Mucosa of rectum (tissue), 2 donors: Measurements from ENCODE around the gene LGALS3.
"Not testable (repeated sequence)": the region's sequence is repeated elsewhere in the genome, so short reads cannot be mapped to it uniquely, and the experiment has no call there.

ENCODE experiments used
- H3K27ac ChIP-seq, 2 donors: one replicate each; pipeline ENCODE4 v1.7.0; 2013; ENCODE audit warnings: inconsistent platforms in 2 of 2, low read depth in 2 of 2, low read length in 2 of 2
- H3K27me3 ChIP-seq, 2 donors: one replicate each; pipeline ENCODE4 v1.7.0; 2013; ENCODE audit warnings: low read length in 2 of 2; ENCODE audit not compliant: control insufficient read depth in 2 of 2, insufficient read depth in 2 of 2
- H3K36me3 ChIP-seq, 2 donors: one replicate each; pipeline ENCODE4 v1.7.0; 2013; ENCODE audit warnings: low read length in 2 of 2; ENCODE audit not compliant: control insufficient read depth in 2 of 2, insufficient read depth in 2 of 2
- H3K4me1 ChIP-seq, 2 donors: one replicate each; pipeline ENCODE4 v1.7.0; 2013; ENCODE audit warnings: low read length in 2 of 2, mild to moderate bottlenecking in 1 of 2; ENCODE audit not compliant: control insufficient read depth in 2 of 2, insufficient read depth in 2 of 2
- H3K4me3 ChIP-seq, 2 donors: one replicate each; pipeline ENCODE4 v1.7.0; 2013; ENCODE audit warnings: low read length in 2 of 2
- H3K9ac ChIP-seq, 2 donors: one replicate each; pipeline ENCODE4 v1.7.0; 2013; ENCODE audit warnings: low read length in 2 of 2, low read depth in 1 of 2, mild to moderate bottlenecking in 1 of 2
- H3K9me3 ChIP-seq, 2 donors: one replicate each; pipeline ENCODE4 v1.7.0; 2013; ENCODE audit warnings: low read length in 2 of 2; ENCODE audit not compliant: control insufficient read depth in 2 of 2
- donor health status: healthy.
- donor health status: Normal muscosa, but diverticular disease.

LGALS3 gene

DNA sequence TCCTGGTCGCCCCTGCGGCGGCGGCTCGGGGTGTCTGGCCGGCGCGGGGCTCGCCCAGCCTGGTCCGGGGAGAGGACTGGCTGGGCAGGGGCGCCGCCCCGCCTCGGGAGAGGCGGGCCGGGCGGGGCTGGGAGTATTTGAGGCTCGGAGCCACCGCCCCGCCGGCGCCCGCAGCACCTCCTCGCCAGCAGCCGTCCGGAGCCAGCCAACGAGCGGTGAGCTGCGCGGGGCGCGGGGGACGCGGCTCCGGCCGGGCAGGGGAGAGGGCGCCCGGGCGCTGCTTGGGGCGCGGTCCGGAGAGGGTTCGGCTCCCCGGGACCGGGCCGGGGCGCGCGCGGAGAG, at the start of gene LGALS3:
LGALS3 (plus strand) TSS at position 167 of the 342 bp plus-strand sequence. CDS start 8,122 bp downstream, outside the sequence.
- Histone ChIP-seq H3K9ac (peak within 1 kb of the TSS; percentile 96), H3K36me3 (peaks cover 17 to 20% of the 10 kb centered on the region in 2 donors), H3K4me1 (peaks cover 35 to 51% of the 10 kb centered on the region in 2 donors), H3K27ac (peak within 1 kb of the TSS; percentile 96 to 99), H3K9me3 (no peaks in the 10 kb centered on the region), H3K27me3 (no peaks in the 10 kb centered on the region), H3K4me3 (peak within 1 kb of the TSS; percentile 81 to 91)

DNA sequence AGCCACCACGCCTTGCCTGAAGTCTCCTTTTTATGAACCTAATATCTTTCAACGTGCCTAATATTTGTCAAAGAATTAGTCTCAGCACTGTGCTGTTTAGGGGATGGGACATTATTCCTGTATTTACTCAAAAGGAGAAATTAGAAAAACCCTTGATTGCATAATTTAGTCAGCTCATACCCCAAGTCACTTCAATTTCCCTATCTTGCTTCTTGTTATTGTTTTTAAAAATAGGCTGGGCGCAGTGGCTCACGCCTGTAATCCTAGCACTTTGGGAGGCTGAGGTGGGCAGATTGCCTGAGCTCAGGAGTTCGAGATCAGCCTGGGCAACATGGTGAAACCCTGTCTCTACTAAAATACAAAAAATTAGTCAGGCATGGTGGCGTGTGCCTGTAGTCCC, 49.1 kb upstream of the LGALS3 start:
- not testable (repeated sequence) for H3K4me1 ChIP-seq, H3K27me3 ChIP-seq, H3K9ac ChIP-seq, H3K27ac ChIP-seq, H3K9me3 ChIP-seq, H3K36me3 ChIP-seq, H3K4me3 ChIP-seq

DNA sequence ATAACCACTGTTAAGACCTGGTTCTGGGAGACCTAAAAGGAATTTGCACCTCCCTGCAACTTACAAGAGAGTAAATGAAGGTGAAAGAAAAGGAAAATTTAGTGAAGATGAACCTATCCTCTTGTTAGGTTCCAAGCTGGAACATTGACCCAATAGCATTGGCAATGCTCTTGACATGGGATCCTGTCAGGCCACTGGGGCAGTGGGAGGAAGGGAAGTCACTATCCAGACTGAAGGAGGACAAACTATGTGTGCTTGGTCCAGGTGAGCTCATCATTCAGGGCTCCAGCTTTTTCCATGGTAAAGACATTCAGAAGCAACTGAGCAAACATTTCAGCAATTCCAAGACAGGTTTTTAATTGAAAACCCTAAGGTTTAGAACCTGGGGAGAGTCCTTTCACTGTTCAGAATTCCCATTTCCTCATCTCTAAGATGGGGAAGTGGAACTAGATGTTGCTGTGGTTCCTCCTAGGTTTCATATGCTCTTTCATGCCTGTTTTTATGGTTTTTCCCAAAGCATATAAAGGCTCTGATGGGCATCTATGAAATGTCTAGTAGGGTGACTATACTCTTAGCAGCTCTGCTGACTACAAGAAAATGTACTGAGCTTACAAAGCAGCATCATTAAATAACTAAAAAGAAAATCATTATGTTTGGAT, 44.5 kb upstream of the LGALS3 start:
- peaks cover 0 to 2% of the 10 kb centered on the region in 2 donors for H3K4me1 ChIP-seq
- no peak overlapping the region for H3K9ac ChIP-seq
- H3K36me3 ChIP-seq, result no peaks in the 10 kb centered on the region
- H3K27ac ChIP-seq, result no peak overlapping the region
- no peaks in the 10 kb centered on the region for H3K27me3 ChIP-seq
- no peak overlapping the region for H3K4me3 ChIP-seq
- H3K9me3 ChIP-seq, result no peaks in the 10 kb centered on the region

DNA sequence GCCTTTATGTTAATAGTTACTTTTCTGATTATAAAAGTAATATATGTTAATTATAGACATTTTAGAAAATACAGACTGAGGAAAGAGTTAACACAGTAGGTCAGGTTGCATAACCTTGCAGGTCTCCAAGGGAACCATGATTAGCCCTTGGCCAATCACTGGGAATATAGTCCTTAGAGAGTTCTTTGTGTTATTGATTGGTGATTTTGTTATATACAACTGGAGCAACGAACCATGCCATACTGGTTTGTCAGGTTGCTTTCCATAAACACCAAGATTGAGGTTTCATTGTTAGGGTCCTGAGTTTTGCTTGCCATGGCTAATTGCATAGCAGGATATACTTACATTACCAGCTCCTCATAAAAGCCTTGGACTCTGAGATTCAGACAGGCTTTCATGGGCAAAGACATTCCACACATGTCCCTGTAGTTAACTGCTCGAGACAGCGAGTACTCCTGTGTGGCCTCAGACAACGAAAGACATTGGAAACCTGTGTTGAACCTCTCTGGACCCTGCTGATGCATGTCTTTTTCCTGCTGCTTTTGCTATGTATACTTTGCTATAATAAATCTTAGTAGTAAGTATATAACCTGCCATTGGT, 43.9 kb upstream of the LGALS3 start:
- Histone ChIP-seq H3K27me3 (no peaks in the 10 kb centered on the region), H3K9me3 (no peaks in the 10 kb centered on the region), H3K4me1 (peaks cover 0 to 6% of the 10 kb centered on the region in 2 donors), H3K9ac (no peak overlapping the region), H3K4me3 (no peak overlapping the region), H3K36me3 (no peaks in the 10 kb centered on the region), H3K27ac (no peak overlapping the region)

DNA sequence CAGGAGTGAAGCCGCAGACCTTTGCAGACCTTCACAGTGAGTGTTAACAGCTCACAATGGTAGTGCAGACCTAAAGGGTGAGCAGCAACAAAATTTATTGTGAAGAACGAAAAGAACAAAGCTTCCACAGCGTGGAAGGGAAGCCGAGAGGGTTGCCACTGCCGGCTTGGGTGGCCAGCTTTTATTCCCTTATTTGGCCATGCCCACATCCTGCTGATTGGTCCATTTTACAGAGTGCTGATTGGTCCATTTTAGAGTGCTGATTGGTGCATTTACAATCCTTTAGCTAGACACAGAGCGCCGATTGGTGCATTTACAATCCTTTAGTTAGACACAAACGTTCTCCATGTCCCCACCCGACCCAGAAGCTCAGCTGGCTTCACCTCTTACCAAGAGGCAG, 42.1 kb upstream of the LGALS3 start:
- H3K27me3 ChIP-seq, result no peaks in the 10 kb centered on the region
- H3K27ac ChIP-seq, result no peak overlapping the region
- H3K4me3 ChIP-seq, result no peak overlapping the region
- H3K36me3 ChIP-seq, result no peaks in the 10 kb centered on the region
- H3K4me1 ChIP-seq, result peaks cover 8 to 13% of the 10 kb centered on the region in 2 donors
- no peaks in the 10 kb centered on the region for H3K9me3 ChIP-seq
- H3K9ac ChIP-seq, result no peak overlapping the region

DNA sequence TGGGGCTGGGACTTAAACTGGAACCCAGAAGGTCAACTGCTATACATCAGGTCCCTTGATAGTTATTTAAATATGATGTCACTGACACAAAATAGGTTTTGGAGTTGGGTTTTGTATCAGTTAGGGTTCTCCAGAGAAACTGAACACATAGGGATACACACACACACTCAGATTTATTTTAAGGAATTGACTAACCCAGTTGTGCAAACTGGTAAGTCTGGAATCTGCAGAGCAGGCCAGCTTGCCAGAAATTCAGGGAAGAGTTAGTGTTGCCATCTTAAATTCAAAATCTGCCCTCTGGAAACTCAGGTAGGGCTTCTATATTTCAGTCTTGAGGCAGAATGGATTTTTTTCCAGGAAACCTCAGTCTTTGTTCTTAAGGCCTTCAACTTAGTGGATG, 40.7 kb upstream of the LGALS3 start:
- Histone ChIP-seq H3K4me3 (no peak overlapping the region), H3K27ac (no peak overlapping the region), H3K36me3 (no peaks in the 10 kb centered on the region), H3K9me3 (no peaks in the 10 kb centered on the region), H3K27me3 (no peaks in the 10 kb centered on the region), H3K4me1 (peaks cover 18 to 26% of the 10 kb centered on the region in 2 donors), H3K9ac (no peak overlapping the region)

DNA sequence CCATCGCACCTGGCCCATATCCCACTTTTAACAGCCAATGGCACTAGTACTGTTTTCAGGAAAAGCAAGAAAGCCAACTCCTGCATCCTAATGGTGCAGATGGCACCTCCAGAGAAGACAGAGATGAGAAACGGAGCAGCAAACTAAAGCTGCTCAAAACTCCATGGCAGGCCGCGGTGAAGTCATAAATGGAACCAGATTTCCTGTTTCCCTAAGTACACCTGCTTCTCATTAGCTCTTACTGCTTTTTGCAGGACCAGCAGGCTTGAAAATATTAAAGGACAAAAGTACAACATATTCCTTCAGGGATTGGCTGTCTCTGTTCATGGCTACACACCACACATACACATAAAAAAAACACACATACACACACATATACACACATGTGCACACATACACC, 36.7 kb upstream of the LGALS3 start:
- peak overlapping the region in 1 of 2 donors; percentile 24 for H3K4me3 ChIP-seq
- peaks cover 21 to 26% of the 10 kb centered on the region in 2 donors for H3K4me1 ChIP-seq
- H3K27me3 ChIP-seq, result no peaks in the 10 kb centered on the region
- H3K27ac ChIP-seq, result peak overlapping the region; percentile 70 to 85
- peak overlapping the region in 1 of 2 donors; percentile 42 for H3K9ac ChIP-seq
- no peaks in the 10 kb centered on the region for H3K36me3 ChIP-seq
- H3K9me3 ChIP-seq, result no peaks in the 10 kb centered on the region

DNA sequence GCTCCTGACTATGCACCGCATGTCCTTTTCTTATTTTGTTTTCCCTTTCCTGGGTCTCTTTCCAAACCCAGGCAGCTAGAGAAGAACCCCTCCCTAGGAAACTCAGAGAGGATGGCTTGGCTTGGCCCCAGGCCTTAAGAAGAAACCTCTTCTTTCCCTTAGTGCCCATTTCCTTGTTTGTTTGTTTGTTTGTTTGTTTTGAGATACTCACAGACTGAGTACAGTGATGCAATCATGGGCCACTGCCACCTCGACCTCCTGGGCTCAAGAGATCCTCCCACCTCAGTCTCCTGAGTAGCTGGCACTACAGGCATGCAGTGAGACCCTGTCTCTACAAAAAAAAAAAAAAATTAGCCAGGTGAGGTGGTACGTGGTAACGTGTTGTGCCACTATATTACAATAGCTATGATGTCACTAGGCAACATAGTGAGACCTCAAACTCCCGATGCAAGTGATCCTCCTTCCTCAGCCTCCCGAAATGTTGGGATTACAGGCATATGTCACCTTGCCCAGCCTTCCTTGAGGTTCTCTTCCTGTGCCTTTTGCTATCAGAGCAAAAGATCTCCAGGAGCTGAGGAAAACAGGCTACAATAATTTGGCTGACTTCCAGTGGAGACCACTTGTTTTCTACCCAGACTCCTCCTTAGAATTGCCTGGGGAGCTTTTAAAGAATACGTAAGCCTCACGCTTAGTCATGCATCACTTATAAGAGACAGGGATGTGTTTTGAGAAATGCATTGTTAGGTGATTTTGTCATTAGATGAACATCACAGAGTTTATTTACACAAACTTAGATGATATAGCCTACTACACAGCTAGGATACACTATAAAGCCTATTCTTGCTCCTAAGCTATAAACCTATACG, 34.5 kb upstream of the LGALS3 start:
- H3K27ac ChIP-seq, result no peak overlapping the region
- no peaks in the 10 kb centered on the region for H3K27me3 ChIP-seq
- no peaks in the 10 kb centered on the region for H3K36me3 ChIP-seq
- H3K4me3 ChIP-seq, result no peak overlapping the region
- no peak overlapping the region for H3K9ac ChIP-seq
- H3K9me3 ChIP-seq, result no peaks in the 10 kb centered on the region
- H3K4me1 ChIP-seq, result peaks cover 23 to 39% of the 10 kb centered on the region in 2 donors

DNA sequence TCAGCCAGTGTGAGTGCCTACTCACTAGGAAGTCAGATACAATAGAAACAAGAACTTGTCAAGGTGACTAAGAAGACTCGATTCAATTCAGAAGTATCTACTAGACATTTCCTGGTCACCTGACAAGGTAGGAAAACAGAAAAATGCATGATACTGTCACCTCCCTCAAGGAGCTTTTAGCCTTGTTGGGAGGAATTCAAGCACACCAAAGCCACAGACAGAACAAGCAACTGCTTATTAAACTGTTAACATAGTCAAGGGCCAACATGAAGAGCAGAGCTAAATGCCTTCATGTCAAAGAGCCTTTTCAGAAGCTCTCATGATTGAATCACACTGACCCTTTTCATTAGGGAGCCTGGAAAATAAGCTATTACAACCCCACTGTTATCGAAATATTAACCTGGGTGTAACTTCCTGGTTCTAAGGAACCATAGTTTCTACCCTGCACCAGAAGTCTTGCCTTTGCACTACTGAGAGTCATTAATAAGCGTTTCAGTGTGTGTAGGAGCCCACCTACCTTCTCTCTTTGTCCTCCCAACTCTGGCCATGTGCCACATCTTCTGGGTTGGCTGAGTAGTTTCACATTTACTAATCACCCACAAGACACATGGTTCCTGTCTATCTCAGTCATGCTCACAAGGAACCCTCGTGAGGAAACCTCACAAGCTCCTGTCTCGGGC, 31.0 kb upstream of the LGALS3 start:
- Histone ChIP-seq H3K27ac (peak overlapping the region; percentile 70 to 77), H3K4me3 (peak overlapping the region in 1 of 2 donors; percentile 8), H3K4me1 (peaks cover 26 to 43% of the 10 kb centered on the region in 2 donors), H3K36me3 (no peaks in the 10 kb centered on the region), H3K9ac (peak overlapping the region in 1 of 2 donors; percentile 37), H3K27me3 (no peaks in the 10 kb centered on the region), H3K9me3 (no peaks in the 10 kb centered on the region)

DNA sequence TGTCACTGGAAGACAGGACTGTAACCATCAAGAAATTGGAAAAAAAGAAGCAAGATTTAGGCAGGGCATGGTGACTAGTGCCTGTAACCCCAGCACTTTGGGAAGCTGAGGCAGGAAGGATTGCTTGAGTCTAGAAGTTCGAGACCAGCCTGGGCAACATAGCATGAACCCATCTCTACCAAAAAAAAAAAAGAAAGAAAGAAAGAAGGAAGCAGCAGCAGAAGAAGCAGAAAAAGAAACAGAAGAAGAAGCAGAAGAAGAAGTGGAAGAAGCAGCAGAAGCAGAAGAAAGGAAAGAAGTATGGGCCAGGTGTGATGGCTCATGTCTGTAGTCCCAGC, 30.5 kb upstream of the LGALS3 start:
- H3K27me3 ChIP-seq, result no peaks in the 10 kb centered on the region
- peak overlapping the region; percentile 70 to 77 for H3K27ac ChIP-seq
- no peaks in the 10 kb centered on the region for H3K9me3 ChIP-seq
- H3K9ac ChIP-seq, result no peak overlapping the region
- H3K4me1 ChIP-seq, result peaks cover 30 to 46% of the 10 kb centered on the region in 2 donors
- H3K36me3 ChIP-seq, result no peaks in the 10 kb centered on the region
- H3K4me3 ChIP-seq, result no peak overlapping the region
